ENCODE results near the gene MOB3B.

The MOB3B gene

GRCh38 chr9:27491154-27491553, 38.5 kb downstream of the MOB3B start:
- in situ Hi-C loops (cut with HindIII; ENCODE audit: low sequenced_read_pairs), result no loop called here
- TF ChIP-seq, protein P1, sequence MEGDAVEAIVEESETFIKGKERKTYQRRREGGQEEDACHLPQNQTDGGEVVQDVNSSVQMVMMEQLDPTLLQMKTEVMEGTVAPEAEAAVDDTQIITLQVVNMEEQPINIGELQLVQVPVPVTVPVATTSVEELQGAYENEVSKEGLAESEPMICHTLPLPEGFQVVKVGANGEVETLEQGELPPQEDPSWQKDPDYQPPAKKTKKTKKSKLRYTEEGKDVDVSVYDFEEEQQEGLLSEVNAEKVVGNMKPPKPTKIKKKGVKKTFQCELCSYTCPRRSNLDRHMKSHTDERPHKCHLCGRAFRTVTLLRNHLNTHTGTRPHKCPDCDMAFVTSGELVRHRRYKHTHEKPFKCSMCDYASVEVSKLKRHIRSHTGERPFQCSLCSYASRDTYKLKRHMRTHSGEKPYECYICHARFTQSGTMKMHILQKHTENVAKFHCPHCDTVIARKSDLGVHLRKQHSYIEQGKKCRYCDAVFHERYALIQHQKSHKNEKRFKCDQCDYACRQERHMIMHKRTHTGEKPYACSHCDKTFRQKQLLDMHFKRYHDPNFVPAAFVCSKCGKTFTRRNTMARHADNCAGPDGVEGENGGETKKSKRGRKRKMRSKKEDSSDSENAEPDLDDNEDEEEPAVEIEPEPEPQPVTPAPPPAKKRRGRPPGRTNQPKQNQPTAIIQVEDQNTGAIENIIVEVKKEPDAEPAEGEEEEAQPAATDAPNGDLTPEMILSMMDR (IDR thresholded peaks at IDR 0.05; ENCODE audit: low read depth, low read length, missing control alignments), result no peak
- H3K4me3 ChIP-seq (ENCODE audit: low read depth, low read length), result no peak overlapping the region
- DNase-seq (ENCODE audit: low read depth), result no peak

- TF ChIP-seq, protein P1 (IDR thresholded peaks at IDR 0.05; ENCODE audit: low read depth, low read length, missing control alignments), result no peak
- DNase-seq (ENCODE audit: low read depth), result no peak
- in situ Hi-C loops (cut with HindIII; ENCODE audit: low sequenced_read_pairs), result no loop called here
- H3K4me3 ChIP-seq (ENCODE audit: low read depth, low read length), result no peak overlapping the region
These were observed 40.3 kb downstream of the MOB3B start for GRCh38 chr9:27489087-27489876.

GRCh38 chr9:27487927-27488326, 41.7 kb downstream of the MOB3B start:
- no peak for DNase-seq (ENCODE audit: low read depth)
- TF ChIP-seq, protein P1 (IDR thresholded peaks at IDR 0.05; ENCODE audit: low read depth, low read length, missing control alignments), result no peak
- no peak overlapping the region for H3K4me3 ChIP-seq (ENCODE audit: low read depth, low read length)
- in situ Hi-C loops (cut with HindIII; ENCODE audit: low sequenced_read_pairs), result no loop called here

DNA sequence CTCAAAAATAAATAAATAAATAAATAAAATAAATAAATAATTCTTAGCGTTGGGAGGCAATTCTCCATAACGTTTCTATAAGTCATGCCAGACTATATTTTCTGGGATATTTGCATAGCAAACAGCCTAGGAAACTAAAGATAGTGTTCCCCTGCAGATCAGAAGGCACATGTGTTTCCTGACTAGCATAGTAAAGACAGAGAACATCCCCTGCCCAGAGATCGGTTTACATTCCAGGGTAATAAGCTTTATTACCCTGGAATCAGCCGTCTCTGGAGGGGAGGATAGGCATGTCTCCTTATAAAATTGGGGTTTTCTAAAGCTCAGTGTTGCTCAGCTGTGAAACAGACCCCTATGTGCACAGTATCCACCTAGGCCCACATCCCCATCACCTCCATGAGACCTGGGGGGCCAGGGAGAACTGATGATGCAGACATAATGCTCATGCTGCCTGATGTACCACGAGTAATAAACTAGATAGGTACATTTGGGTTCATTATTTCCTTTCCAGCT, 42.4 kb downstream of the MOB3B start:
- in situ Hi-C loops (cut with HindIII; ENCODE audit: low sequenced_read_pairs), result no loop called here
- TF ChIP-seq, protein P1 (IDR thresholded peaks at IDR 0.05; ENCODE audit: low read depth, low read length, missing control alignments), result no peak
- no peak overlapping the region for H3K4me3 ChIP-seq (ENCODE audit: low read depth, low read length)
- DNase-seq (ENCODE audit: low read depth), result no peak

- no peak overlapping the region for H3K4me3 ChIP-seq (ENCODE audit: low read depth, low read length)
- DNase-seq (ENCODE audit: low read depth), result no peak
- in situ Hi-C loops (cut with HindIII; ENCODE audit: low sequenced_read_pairs), result no loop called here
- TF ChIP-seq, protein P1 (IDR thresholded peaks at IDR 0.05; ENCODE audit: low read depth, low read length, missing control alignments), result no peak
These were observed 44.5 kb downstream of the MOB3B start for GRCh38 chr9:27485158-27485557.

- no peak overlapping the region for H3K4me3 ChIP-seq (ENCODE audit: low read depth, low read length)
- no peak for DNase-seq (ENCODE audit: low read depth)
- in situ Hi-C loops (cut with HindIII; ENCODE audit: low sequenced_read_pairs), result no loop called here
- TF ChIP-seq, protein P1 (IDR thresholded peaks at IDR 0.05; ENCODE audit: low read depth, low read length, missing control alignments), result no peak
These were observed 46.0 kb downstream of the MOB3B start for GRCh38 chr9:27483576-27483975.

All from astrocyte of the cerebellum (primary cell).